Measurements from ENCODE around the gene STS.

Gene STS

GRCh38 chrX:7146020-7146702 lies 1.4 kb upstream of the STS start:
- Mint-ChIP-seq H3K4me3 (no peak overlapping the region), H3K27ac (ENCODE audit: low read depth) (no peak overlapping the region), H3K4me1 (peaks cover 11% of the 10 kb centered on the region), H3K36me3 (ENCODE audit: insufficient read depth) (peaks cover 21% of the 10 kb centered on the region), H3K27me3 (no peaks in the 10 kb centered on the region), H3K9me3 (no peaks in the 10 kb centered on the region)
- no peak for ATAC-seq (replicated peaks; ENCODE audit: extremely low read depth, poor library complexity, severe bottlenecking)
- no peak for DNase-seq (ENCODE audit: low spot score in 2 of 2)

GRCh38 chrX:7146703-7147412 lies 654 bp upstream of the STS start:
- Mint-ChIP-seq H3K27ac (ENCODE audit: low read depth) (peak overlapping the region; percentile 53), H3K4me3 (peak overlapping the region; percentile 81), H3K36me3 (ENCODE audit: insufficient read depth) (peaks cover 21% of the 10 kb centered on the region), H3K27me3 (no peaks in the 10 kb centered on the region), H3K4me1 (peaks cover 11% of the 10 kb centered on the region), H3K9me3 (no peaks in the 10 kb centered on the region)
- DNase-seq (ENCODE audit: low spot score in 2 of 2) (no peak), ATAC-seq (replicated peaks; ENCODE audit: extremely low read depth, poor library complexity, severe bottlenecking) (no peak)

- peak within 1 kb of the TSS; percentile 81 for H3K4me3 Mint-ChIP-seq
- H3K4me1 Mint-ChIP-seq, result peaks cover 11% of the 10 kb centered on the region
- DNase-seq (ENCODE audit: low spot score in 2 of 2) (peak; percentile 70 to 71), ATAC-seq (replicated peaks; ENCODE audit: extremely low read depth, poor library complexity, severe bottlenecking) (peak; percentile 81)
- H3K27me3 Mint-ChIP-seq, result no peaks in the 10 kb centered on the region
- H3K27ac Mint-ChIP-seq (ENCODE audit: low read depth), result peak within 1 kb of the TSS; percentile 83
- H3K36me3 Mint-ChIP-seq (ENCODE audit: insufficient read depth), result peaks cover 21% of the 10 kb centered on the region
- H3K9me3 Mint-ChIP-seq, result no peaks in the 10 kb centered on the region
These were observed 704 bp downstream of the STS start, which contains the start of gene PUDP for GRCh38 chrX:7147978-7148854. TSS of gene PUDP (minus strand) at chrX:7148153. CDS start at chrX:7148113, 40 bp downstream.

GRCh38 chrX:7149411-7149810 lies 1.9 kb downstream of the STS start:
- ATAC-seq (replicated peaks; ENCODE audit: extremely low read depth, poor library complexity, severe bottlenecking) (no peak), DNase-seq (ENCODE audit: low spot score in 2 of 2) (no peak)
- Mint-ChIP-seq H3K4me1 (peaks cover 11% of the 10 kb centered on the region), H3K36me3 (ENCODE audit: insufficient read depth) (peaks cover 21% of the 10 kb centered on the region), H3K27ac (ENCODE audit: low read depth) (no peak overlapping the region), H3K4me3 (no peak overlapping the region), H3K27me3 (no peaks in the 10 kb centered on the region), H3K9me3 (no peaks in the 10 kb centered on the region)

GRCh38 chrX:7153231-7153630 lies 5.7 kb downstream of the STS start:
- Mint-ChIP-seq H3K9me3 (no peaks in the 10 kb centered on the region), H3K4me1 (peaks cover 4% of the 10 kb centered on the region), H3K27me3 (no peaks in the 10 kb centered on the region), H3K27ac (ENCODE audit: low read depth) (no peak overlapping the region), H3K36me3 (ENCODE audit: insufficient read depth) (peaks cover 7% of the 10 kb centered on the region), H3K4me3 (no peak overlapping the region)
- ATAC-seq (replicated peaks; ENCODE audit: extremely low read depth, poor library complexity, severe bottlenecking) (no peak), DNase-seq (ENCODE audit: low spot score in 2 of 2) (no peak)

- DNase-seq (ENCODE audit: low spot score in 2 of 2), result no peak
- ATAC-seq (replicated peaks; ENCODE audit: extremely low read depth, poor library complexity, severe bottlenecking), result no peak
- Mint-ChIP-seq H3K27me3 (no peaks in the 10 kb centered on the region), H3K4me3 (no peak overlapping the region), H3K36me3 (ENCODE audit: insufficient read depth) (no peaks in the 10 kb centered on the region), H3K9me3 (no peaks in the 10 kb centered on the region), H3K27ac (ENCODE audit: low read depth) (no peak overlapping the region), H3K4me1 (no peaks in the 10 kb centered on the region)
These were observed 6.6 kb downstream of the STS start for GRCh38 chrX:7154041-7154597.

GRCh38 chrX:7155163-7155562 lies 7.7 kb downstream of the STS start:
- ATAC-seq (replicated peaks; ENCODE audit: extremely low read depth, poor library complexity, severe bottlenecking) (no peak), DNase-seq (ENCODE audit: low spot score in 2 of 2) (no peak)
- no peak overlapping the region for H3K27ac Mint-ChIP-seq (ENCODE audit: low read depth)
- no peaks in the 10 kb centered on the region for H3K27me3 Mint-ChIP-seq
- no peak overlapping the region for H3K4me3 Mint-ChIP-seq
- H3K9me3 Mint-ChIP-seq, result no peaks in the 10 kb centered on the region
- no peaks in the 10 kb centered on the region for H3K4me1 Mint-ChIP-seq
- H3K36me3 Mint-ChIP-seq (ENCODE audit: insufficient read depth), result no peaks in the 10 kb centered on the region

GRCh38 chrX:7156879-7157278 lies 9.4 kb downstream of the STS start:
- H3K9me3 Mint-ChIP-seq, result no peaks in the 10 kb centered on the region
- H3K36me3 Mint-ChIP-seq (ENCODE audit: insufficient read depth), result no peaks in the 10 kb centered on the region
- no peaks in the 10 kb centered on the region for H3K27me3 Mint-ChIP-seq
- ATAC-seq (replicated peaks; ENCODE audit: extremely low read depth, poor library complexity, severe bottlenecking), result no peak
- no peaks in the 10 kb centered on the region for H3K4me1 Mint-ChIP-seq
- no peak for DNase-seq (ENCODE audit: low spot score in 2 of 2)
- no peak overlapping the region for H3K27ac Mint-ChIP-seq (ENCODE audit: low read depth)
- no peak overlapping the region for H3K4me3 Mint-ChIP-seq

GRCh38 chrX:7158468-7158990 lies 11.0 kb downstream of the STS start:
- DNase-seq (ENCODE audit: low spot score in 2 of 2), result no peak
- no peaks in the 10 kb centered on the region for H3K9me3 Mint-ChIP-seq
- no peak overlapping the region for H3K4me3 Mint-ChIP-seq
- H3K27ac Mint-ChIP-seq (ENCODE audit: low read depth), result no peak overlapping the region
- no peak for ATAC-seq (replicated peaks; ENCODE audit: extremely low read depth, poor library complexity, severe bottlenecking)
- no peaks in the 10 kb centered on the region for H3K36me3 Mint-ChIP-seq (ENCODE audit: insufficient read depth)
- H3K4me1 Mint-ChIP-seq, result no peaks in the 10 kb centered on the region
- H3K27me3 Mint-ChIP-seq, result no peaks in the 10 kb centered on the region

- DNase-seq (ENCODE audit: low spot score in 2 of 2) (no peak), ATAC-seq (replicated peaks; ENCODE audit: extremely low read depth, poor library complexity, severe bottlenecking) (no peak)
- H3K27me3 Mint-ChIP-seq, result no peaks in the 10 kb centered on the region
- H3K9me3 Mint-ChIP-seq, result no peaks in the 10 kb centered on the region
- no peaks in the 10 kb centered on the region for H3K4me1 Mint-ChIP-seq
- no peaks in the 10 kb centered on the region for H3K36me3 Mint-ChIP-seq (ENCODE audit: insufficient read depth)
- no peak overlapping the region for H3K27ac Mint-ChIP-seq (ENCODE audit: low read depth)
- no peak overlapping the region for H3K4me3 Mint-ChIP-seq
These were observed 11.8 kb downstream of the STS start for GRCh38 chrX:7159149-7159861.

GRCh38 chrX:7163146-7163677 lies 15.7 kb downstream of the STS start:
- Mint-ChIP-seq H3K4me3 (no peak overlapping the region), H3K27ac (ENCODE audit: low read depth) (no peak overlapping the region), H3K4me1 (no peaks in the 10 kb centered on the region), H3K36me3 (ENCODE audit: insufficient read depth) (no peaks in the 10 kb centered on the region), H3K9me3 (no peaks in the 10 kb centered on the region), H3K27me3 (no peaks in the 10 kb centered on the region)
- DNase-seq (ENCODE audit: low spot score in 2 of 2) (no peak), ATAC-seq (replicated peaks; ENCODE audit: extremely low read depth, poor library complexity, severe bottlenecking) (no peak)

Data from central memory CD8-positive, alpha-beta T cell (primary cell).